ENCODE results near the gene YTHDF1.

Gene YTHDF1

DNA sequence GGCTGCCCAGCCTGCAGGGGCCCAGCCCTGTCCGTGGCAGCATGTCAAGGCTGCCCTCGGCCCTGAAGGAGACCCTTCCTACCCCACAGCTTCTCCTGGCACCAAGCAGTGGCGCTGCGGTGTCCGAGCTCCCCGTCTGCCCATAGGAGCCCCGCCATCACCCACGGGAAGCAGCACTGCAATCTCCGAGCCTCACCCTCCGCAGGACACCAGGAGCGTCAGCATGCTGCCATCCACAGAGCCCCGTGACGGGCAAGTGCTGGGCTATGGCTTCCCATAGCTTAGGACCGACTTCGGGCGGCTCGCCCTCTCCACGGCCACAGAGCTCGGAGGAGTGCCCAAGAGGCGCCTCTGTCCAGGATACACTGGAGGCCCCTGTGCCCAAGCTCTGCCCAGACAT lies 25.1 kb downstream of the YTHDF1 start:
- Histone ChIP-seq H3K27ac (no peak overlapping the region), H3K4me3 (no peak overlapping the region)
- no peak for DNase-seq (ENCODE audit: low spot score)
- TF ChIP-seq, protein P1, sequence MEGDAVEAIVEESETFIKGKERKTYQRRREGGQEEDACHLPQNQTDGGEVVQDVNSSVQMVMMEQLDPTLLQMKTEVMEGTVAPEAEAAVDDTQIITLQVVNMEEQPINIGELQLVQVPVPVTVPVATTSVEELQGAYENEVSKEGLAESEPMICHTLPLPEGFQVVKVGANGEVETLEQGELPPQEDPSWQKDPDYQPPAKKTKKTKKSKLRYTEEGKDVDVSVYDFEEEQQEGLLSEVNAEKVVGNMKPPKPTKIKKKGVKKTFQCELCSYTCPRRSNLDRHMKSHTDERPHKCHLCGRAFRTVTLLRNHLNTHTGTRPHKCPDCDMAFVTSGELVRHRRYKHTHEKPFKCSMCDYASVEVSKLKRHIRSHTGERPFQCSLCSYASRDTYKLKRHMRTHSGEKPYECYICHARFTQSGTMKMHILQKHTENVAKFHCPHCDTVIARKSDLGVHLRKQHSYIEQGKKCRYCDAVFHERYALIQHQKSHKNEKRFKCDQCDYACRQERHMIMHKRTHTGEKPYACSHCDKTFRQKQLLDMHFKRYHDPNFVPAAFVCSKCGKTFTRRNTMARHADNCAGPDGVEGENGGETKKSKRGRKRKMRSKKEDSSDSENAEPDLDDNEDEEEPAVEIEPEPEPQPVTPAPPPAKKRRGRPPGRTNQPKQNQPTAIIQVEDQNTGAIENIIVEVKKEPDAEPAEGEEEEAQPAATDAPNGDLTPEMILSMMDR (IDR thresholded peaks at IDR 0.05) = no peak

DNA sequence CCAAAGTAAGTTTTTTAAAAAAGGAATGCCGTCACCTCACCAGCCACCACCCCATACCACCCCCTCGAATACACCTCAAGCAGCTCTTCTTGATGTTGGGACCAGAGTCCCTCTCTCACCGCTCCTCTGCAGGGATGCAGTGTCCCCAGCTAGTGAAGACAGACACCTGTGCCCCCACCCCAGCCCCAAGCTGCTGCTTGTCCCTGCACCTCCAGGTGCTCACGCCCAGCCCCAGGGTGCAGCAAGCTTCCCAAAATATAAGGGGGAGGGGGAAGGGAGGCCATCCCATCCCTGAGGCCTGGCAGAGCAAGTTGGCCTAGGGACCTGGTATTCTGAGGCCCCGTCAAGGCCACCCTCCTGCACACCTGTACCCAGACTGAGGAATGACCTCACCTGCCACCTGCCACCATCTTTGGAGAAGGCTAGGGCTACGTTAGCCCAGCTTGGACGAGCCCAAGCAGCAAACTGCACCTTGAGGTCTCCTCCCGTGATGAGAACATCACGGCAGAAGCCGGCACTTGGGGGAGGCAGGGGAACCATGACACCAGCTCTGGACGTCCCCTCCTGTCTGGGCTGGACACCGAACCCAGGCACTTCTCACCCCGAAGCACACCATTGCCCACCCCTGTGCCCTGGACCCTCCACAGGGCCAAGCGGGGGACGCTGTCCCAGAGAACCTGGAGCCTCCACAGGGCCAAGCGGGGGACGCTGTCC lies 25.9 kb downstream of the YTHDF1 start:
- TF ChIP-seq, protein P1 (IDR thresholded peaks at IDR 0.05) = no peak
- Histone ChIP-seq H3K4me3 (no peak overlapping the region), H3K27ac (no peak overlapping the region)
- no peak for DNase-seq (ENCODE audit: low spot score)

DNA sequence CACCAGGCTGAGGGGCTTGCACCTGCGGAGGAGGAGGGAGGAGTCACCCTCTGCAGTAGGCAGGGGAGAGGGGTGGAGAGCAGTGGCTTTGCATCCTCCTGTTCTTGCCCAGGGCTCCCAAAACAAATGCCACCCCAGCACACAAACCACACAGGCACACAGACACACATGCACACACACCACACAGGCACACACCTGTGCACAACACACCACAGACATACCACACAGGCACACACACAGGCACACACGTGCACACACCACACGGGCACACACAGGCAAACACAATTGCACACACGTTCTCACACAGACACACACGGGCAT lies 26.6 kb downstream of the YTHDF1 start:
- TF ChIP-seq, protein P1 (IDR thresholded peaks at IDR 0.05) = no peak
- DNase-seq (ENCODE audit: low spot score) = no peak
- H3K4me3 ChIP-seq = no peak overlapping the region
- H3K27ac ChIP-seq = no peak overlapping the region

GRCh38 chr20:63188641-63189321 lies 27.1 kb downstream of the YTHDF1 start:
- Histone ChIP-seq H3K27ac (no peak overlapping the region), H3K4me3 (no peak overlapping the region)
- no peak for DNase-seq (ENCODE audit: low spot score)
- TF ChIP-seq, protein P1 (IDR thresholded peaks at IDR 0.05) = no peak

DNA sequence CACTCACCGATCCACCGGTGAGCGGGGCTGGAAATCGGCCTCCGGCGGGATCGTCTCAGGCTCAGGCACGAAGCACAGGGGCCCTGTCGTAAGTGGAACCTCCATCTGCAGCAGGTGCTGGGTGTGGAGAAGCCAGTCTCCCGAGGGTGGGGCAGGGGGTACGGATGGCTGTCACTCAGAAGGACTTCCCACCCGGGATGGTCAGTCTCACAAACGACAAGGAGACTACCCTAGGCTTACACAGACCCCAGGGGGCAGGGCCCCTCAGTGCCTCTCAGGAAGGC lies 27.8 kb downstream of the YTHDF1 start:
- Histone ChIP-seq H3K27ac (no peak overlapping the region), H3K4me3 (no peak overlapping the region)
- TF ChIP-seq, protein P1 (IDR thresholded peaks at IDR 0.05) = no peak
- DNase-seq (ENCODE audit: low spot score) = no peak

GRCh38 chr20:63187338-63188158 lies 28.4 kb downstream of the YTHDF1 start:
- TF ChIP-seq, protein P1 (IDR thresholded peaks at IDR 0.05) = no peak
- no peak for DNase-seq (ENCODE audit: low spot score)
- H3K4me3 ChIP-seq = no peak overlapping the region
- H3K27ac ChIP-seq = no peak overlapping the region
